Activated T-cell treated with anti-CD3 and anti-CD28 coated beads, Interleukin-2, amount 50 U/mL, for 4 hours (primary cell): ENCODE data around the gene RHOH. TPM values are rescaled to one million over a fixed set of nuclear protein-coding genes. Genes with fewer than 3 reads are reported as not detected.
"Not testable (repeated sequence)": the region's sequence is repeated elsewhere in the genome, so short reads cannot be mapped to it uniquely, and the experiment has no call there.

ENCODE experiments used
- ATAC-seq, 2 donors: fragments of 200-7000 bp; cut with Tn5 transposase; one replicate each; pipeline ENCODE4 v1.10.0; 2021
- DNase-seq: peaks from one replicate; pipeline ENCODE4 v3.0.0-alpha.2; 2020
- H3K27me3 Mint-ChIP-seq: one replicate; pipeline ENCODE4 v1.8.0; 2021; ENCODE audit warnings: low read depth, mixed read lengths
- H3K36me3 Mint-ChIP-seq: one replicate; pipeline ENCODE4 v1.8.0; 2022; ENCODE audit warnings: mixed read lengths; ENCODE audit not compliant: insufficient read depth
- H3K4me1 Mint-ChIP-seq: one replicate; pipeline ENCODE4 v1.8.0; 2021; ENCODE audit warnings: low read depth, mixed read lengths
- H3K4me3 Mint-ChIP-seq: one replicate; pipeline ENCODE4 v1.8.0; 2021; ENCODE audit warnings: mild to moderate bottlenecking, moderate library complexity, mixed read lengths
- H3K9me3 Mint-ChIP-seq: one replicate; pipeline ENCODE4 v1.8.0; 2021; ENCODE audit warnings: mixed read lengths
- total RNA-seq, 3 donors: library from RNA; stranded (reverse); gene quantifications; one replicate each; pipeline ENCODE4 v1.2.1, GENCODE V29; 2021

RHOH gene
- total RNA-seq, 3 donors from 2014 or later = 164 to 204 (median 170) TPM

GRCh38 chr4:40285692-40286091 is 88.9 kb downstream of the RHOH start:
- H3K9me3 Mint-ChIP-seq = peaks cover 9% of the 10 kb centered on the region
- H3K27me3 Mint-ChIP-seq = no peaks in the 10 kb centered on the region
- peaks cover 81% of the 10 kb centered on the region for H3K4me1 Mint-ChIP-seq
- no peaks in the 10 kb centered on the region for H3K36me3 Mint-ChIP-seq
- DNase-seq (no peak), ATAC-seq (no peak)
- H3K4me3 Mint-ChIP-seq = no peak overlapping the region

- no peaks in the 10 kb centered on the region for H3K27me3 Mint-ChIP-seq
- H3K36me3 Mint-ChIP-seq = no peaks in the 10 kb centered on the region
- peaks cover 5% of the 10 kb centered on the region for H3K9me3 Mint-ChIP-seq
- no peak for ATAC-seq
- H3K4me1 Mint-ChIP-seq = peaks cover 77% of the 10 kb centered on the region
- DNase-seq = no peak
- no peak overlapping the region for H3K4me3 Mint-ChIP-seq
Measured at GRCh38 chr4:40288566-40288965, 91.7 kb downstream of the RHOH start.

- peak; percentile 85 to 95 for ATAC-seq
- Mint-ChIP-seq H3K4me3 (peak overlapping the region; percentile 55), H3K27me3 (no peaks in the 10 kb centered on the region), H3K4me1 (peaks cover 66% of the 10 kb centered on the region), H3K9me3 (peaks cover under 1% of the 10 kb centered on the region), H3K36me3 (no peaks in the 10 kb centered on the region)
- no peak for DNase-seq
Measured at GRCh38 chr4:40289366-40290188, 92.7 kb downstream of the RHOH start.

GRCh38 chr4:40290611-40291186 is 93.9 kb downstream of the RHOH start:
- DNase-seq, H3K9me3 Mint-ChIP-seq, H3K27me3 Mint-ChIP-seq, ATAC-seq, H3K4me3 Mint-ChIP-seq, H3K36me3 Mint-ChIP-seq: not testable (repeated sequence)
- peaks cover 59% of the 10 kb centered on the region for H3K4me1 Mint-ChIP-seq

- ATAC-seq = no peak
- Mint-ChIP-seq H3K36me3 (no peaks in the 10 kb centered on the region), H3K9me3 (no peaks in the 10 kb centered on the region), H3K4me1 (peaks cover 58% of the 10 kb centered on the region), H3K27me3 (no peaks in the 10 kb centered on the region), H3K4me3 (no peak overlapping the region)
- DNase-seq = no peak
Measured at GRCh38 chr4:40292313-40292759, 95.5 kb downstream of the RHOH start.

- DNase-seq = no peak
Measured at GRCh38 chr4:40294339-40294738, 97.5 kb downstream of the RHOH start.

GRCh38 chr4:40295030-40295429 is 98.2 kb downstream of the RHOH start:
- H3K4me3 Mint-ChIP-seq, H3K27me3 Mint-ChIP-seq, DNase-seq, ATAC-seq, H3K9me3 Mint-ChIP-seq, H3K36me3 Mint-ChIP-seq: not testable (repeated sequence)
- H3K4me1 Mint-ChIP-seq = peaks cover 56% of the 10 kb centered on the region

More at GRCh38 chr4:40294339-40294738, 97.5 kb downstream of the RHOH start:
- Mint-ChIP-seq H3K9me3 (no peaks in the 10 kb centered on the region), H3K4me1 (peaks cover 57% of the 10 kb centered on the region), H3K27me3 (no peaks in the 10 kb centered on the region), H3K4me3 (no peak overlapping the region), H3K36me3 (no peaks in the 10 kb centered on the region)
- no peak for ATAC-seq

GRCh38 chr4:40295572-40295971 is 98.7 kb downstream of the RHOH start:
- ATAC-seq (no peak), DNase-seq (no peak)
- Mint-ChIP-seq H3K36me3 (no peaks in the 10 kb centered on the region), H3K9me3 (no peaks in the 10 kb centered on the region), H3K27me3 (no peaks in the 10 kb centered on the region), H3K4me1 (peaks cover 56% of the 10 kb centered on the region), H3K4me3 (no peak overlapping the region)

Other genes with a start within 250 kb of the RHOH start
- gene PDS5A, start 219.1 kb upstream of the RHOH start, total RNA-seq = 100 to 1,000 TPM in 1 of 3 donors, 10 to 100 TPM in 2; 97.5 to 106 (median 99.2) TPM
- gene N4BP2, start 140.2 kb upstream of the RHOH start, total RNA-seq = 10 to 100 TPM; 10.3 to 15.9 (median 11.9) TPM
- gene CHRNA9, start 138.3 kb downstream of the RHOH start, total RNA-seq = not detected